Fibroblast of villous mesenchyme (primary cell): Measurements from ENCODE around the gene GC. TPM values are rescaled to one million over a fixed set of nuclear protein-coding genes. Genes with fewer than 3 reads are reported as not detected.

ENCODE experiments used
- DNase-seq: peaks from one replicate; pipeline ENCODE4 v3.0.0-alpha.2; 2010; ENCODE audit warnings: low read depth
- H3K4me3 ChIP-seq: 2 replicates; pipeline ENCODE4 v1.5.1; 2011; ENCODE audit warnings: low read depth, mild to moderate bottlenecking, low read length
- CTCF ChIP-seq: IDR thresholded peaks from 2 replicates; pipeline ENCODE4 v1.5.1; 2012; ENCODE audit warnings: low read depth, mild to moderate bottlenecking, low read length; ENCODE audit not compliant: insufficient read depth
- total RNA-seq: library from RNA; depleted of rRNA; stranded (reverse); fragments of >200 nt; gene quantifications from 2 replicates; pipeline ENCODE4 v1.2.3, GENCODE V29; 2012

Gene GC, protein sequence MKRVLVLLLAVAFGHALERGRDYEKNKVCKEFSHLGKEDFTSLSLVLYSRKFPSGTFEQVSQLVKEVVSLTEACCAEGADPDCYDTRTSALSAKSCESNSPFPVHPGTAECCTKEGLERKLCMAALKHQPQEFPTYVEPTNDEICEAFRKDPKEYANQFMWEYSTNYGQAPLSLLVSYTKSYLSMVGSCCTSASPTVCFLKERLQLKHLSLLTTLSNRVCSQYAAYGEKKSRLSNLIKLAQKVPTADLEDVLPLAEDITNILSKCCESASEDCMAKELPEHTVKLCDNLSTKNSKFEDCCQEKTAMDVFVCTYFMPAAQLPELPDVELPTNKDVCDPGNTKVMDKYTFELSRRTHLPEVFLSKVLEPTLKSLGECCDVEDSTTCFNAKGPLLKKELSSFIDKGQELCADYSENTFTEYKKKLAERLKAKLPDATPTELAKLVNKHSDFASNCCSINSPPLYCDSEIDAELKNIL
- total RNA-seq, result not detected in 2 replicates

DNA sequence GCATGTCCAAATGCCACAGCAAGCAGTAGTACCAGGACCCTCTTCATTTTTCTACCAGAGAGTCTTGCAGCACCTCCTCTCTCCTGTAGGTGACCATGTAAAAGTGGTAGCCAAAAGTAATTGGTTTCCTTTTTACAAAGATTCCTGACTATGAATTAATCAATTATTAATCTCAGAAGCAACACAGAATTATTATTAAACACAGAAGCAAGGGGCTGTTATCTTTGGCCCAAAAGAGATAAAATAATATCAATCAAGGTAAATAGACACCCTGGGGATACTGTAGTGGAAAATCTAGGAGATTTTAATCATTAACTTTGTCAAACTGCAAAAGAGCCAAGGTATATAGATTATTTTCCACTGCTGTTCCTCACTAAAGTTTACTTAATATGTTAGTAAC, at the start of gene GC:
Gene GC (minus strand): TSS at position 108 of the 400 bp plus-strand sequence. CDS start 61 bp downstream, at position 47.
- no peak for TF ChIP-seq CTCF
- DNase-seq, result no peak
- no peak within 1 kb of the TSS for H3K4me3 ChIP-seq

DNA sequence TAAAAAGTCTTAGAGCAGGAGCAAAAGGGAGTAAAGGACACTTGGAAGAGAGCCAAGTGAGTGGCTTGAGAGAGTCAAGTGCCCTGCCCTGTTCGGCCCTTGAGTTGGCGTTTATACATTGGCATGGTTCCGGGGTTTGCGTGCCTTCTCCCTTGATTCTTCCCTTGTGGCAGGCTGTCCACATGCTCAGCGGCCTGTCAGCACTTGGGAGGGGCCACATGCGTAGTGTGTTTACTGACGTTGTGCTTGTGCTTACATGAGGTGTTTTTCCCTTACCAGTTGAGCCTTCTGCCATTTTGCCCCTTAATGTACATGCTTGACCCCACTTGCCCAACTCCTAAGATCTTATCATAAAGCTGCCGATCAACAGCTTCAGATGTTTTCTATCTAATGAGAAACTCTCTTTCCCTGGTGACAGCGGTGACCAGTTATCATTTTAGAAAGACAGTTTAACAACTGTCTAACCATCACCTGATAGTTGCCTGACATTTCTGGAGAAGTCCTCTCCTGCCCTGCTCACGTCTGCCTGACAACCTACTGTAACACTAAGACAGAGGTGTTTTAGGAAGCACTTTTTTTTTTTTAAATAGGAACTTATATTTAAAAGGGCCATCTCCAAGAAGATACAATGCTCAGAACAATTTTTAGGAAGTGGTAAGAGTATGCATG, 49.5 kb upstream of the GC start:
- no peak for TF ChIP-seq CTCF
- DNase-seq, result no peak
- H3K4me3 ChIP-seq, result no peak overlapping the region

- DNase-seq, result no peak
- TF ChIP-seq CTCF, result no peak
- H3K4me3 ChIP-seq, result no peak overlapping the region
Observed at GRCh38 chr4:71832049-71832448, 48.2 kb upstream of the GC start.

GRCh38 chr4:71830497-71831190, 46.8 kb upstream of the GC start:
- DNase-seq, result no peak
- H3K4me3 ChIP-seq, result no peak overlapping the region
- no peak for TF ChIP-seq CTCF

DNA sequence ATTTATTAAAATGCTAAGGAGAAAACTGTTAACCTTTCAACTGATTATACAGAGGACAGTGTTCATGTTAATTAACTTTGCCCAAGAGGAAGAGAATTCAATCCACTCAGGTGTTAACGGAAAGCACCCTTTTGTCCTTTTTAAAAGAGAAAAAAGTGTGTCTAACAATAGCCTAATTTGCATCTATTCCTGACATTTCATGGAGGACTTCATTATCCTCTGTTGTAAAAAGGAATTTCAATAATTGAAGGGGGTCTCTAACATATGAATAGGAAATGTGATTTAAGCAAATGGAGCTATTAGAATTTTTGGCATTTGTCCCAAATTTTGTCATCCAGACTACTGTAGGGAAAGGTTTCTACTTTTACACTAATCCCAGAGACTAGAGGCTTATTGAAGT, 44.6 kb upstream of the GC start:
- TF ChIP-seq CTCF, result no peak
- no peak overlapping the region for H3K4me3 ChIP-seq
- DNase-seq, result no peak

DNA sequence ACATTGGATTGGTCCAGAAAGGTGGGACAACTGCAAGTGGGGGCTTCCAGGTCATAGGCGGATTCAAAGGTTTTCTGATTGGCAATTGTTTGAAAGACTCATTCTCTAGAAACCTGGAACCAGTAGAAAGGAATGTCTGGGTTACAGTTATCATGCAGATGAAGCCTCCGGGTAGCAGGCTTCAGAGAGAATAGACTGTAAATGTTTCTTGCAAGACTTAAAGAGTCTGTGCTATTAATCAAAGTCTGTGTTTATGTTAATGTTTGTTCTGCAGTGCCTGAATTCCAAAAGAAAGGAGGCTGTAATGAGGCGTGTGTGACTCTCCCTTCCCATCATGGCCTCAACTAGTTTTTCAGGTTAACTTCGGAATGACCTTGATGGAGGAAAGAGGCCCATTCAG, 43.9 kb upstream of the GC start:
- H3K4me3 ChIP-seq, result no peak overlapping the region
- no peak for TF ChIP-seq CTCF
- no peak for DNase-seq
